ENCODE results near the gene PPP1R1C.
"Not testable (repeated sequence)": the region's sequence is repeated elsewhere in the genome, so short reads cannot be mapped to it uniquely, and the experiment has no call there.

Gene PPP1R1C

DNA sequence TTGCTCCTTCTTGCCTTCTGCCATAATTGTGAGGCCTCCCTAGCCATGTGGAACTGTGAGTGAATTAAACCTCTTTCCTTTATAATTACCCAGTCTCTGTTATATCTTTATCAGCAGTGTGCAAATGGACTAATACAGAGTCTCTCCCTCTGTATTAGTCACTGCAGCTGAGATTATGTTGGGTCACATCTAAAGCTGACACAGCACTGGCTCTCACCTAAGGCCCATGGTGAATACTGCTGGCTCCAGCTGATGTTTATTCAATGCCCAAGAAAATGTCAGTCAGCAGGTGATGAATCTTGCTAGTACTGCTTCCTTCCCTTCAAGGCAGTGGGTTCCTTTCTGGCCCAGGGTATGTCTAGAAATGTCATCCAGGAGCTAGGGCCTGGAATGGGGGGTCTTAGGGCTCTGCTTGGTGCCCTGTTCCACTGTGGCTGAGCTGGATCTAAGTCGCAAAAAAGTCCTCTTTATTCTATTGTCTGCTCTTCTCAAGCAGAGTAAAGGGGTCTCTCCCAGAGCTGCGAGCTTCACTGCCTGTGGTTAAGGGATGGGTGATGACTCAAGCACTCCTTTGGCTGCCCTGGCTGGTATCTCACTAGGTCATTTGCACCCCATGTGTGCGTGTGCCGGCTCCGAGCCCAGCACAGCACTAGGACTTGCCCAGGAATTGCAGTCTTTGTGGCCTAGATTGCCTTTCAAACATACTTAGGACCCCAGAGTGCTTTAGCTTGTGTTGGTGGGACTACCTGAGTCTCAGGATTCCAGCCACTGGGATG is 29.9 kb downstream of the PPP1R1C start:
- DNase-seq = no peak

DNA sequence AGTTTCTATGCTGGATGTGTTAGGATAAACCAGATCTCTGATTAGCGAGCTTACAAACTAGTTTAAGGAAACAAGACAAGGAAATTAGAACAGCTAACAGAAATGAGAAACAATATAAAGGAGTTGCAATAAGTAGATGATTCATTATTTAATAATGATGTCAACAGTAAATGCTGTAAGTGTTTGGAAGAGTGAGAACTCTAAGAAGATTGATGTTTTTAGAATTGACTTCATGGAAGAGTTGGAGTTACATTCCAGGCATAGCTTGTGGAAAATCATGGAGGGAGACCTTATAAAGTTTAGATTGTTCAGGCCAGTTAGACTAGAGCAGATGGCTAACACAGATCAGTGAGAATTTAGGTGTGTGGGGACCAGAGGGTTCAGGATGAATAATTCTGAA is 32.6 kb downstream of the PPP1R1C start:
- no peak for DNase-seq

DNA sequence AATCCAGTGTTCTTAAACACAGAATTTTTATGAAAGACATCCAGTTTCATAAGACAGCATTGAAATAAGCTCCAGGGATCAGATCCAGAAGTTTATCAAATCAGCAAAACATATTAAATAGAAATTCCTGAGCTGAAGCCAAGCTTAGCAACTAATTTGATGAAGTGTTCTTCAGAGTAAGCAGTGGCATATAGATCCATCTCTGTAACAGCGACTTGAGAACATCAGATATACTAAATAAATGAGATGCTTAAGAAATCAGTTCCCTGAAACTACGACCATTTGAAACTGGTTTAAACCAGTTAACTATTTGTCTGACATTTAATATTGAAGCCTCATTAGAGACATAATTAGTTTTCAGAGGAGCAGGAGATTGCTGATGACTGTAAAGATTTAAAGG is 34.1 kb downstream of the PPP1R1C start:
- no peak for DNase-seq

DNA sequence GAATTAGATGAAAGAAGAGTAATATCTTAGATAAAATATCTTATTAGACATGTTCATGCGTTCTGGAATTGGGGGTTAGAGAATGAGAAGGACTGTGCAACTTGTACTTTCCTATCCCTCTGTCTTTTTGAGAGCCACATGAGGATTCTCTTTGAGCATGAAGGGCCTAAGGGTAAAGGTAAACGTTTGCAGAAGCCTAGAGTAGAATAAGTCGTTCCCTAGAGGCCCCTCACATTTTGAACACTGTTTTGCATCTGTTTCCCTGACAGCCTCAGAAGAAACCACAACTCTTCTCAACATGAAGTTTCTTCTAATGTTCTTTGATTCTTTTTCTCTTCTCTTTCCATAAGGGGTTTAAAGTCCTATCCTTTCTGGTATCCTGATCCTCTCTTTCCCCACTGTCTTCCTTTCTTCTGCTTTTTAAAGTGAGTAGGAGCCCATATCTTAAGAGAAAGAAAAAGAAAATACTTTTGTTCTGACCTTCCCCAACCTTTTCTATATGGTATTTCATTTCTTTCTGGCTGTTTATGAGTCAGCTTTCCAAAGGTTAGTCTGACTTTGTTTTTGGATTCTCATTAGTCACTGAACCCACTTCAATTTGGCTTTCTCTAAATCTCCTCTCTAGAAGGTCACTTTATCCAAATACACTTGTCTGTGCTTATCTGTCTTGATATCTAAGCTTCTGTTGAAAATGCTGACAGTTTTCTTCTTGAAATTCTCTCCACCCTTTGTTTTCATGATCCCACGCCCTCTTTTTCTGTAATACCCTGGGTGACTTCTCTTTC is 34.8 kb downstream of the PPP1R1C start:
- DNase-seq = no peak

DNA sequence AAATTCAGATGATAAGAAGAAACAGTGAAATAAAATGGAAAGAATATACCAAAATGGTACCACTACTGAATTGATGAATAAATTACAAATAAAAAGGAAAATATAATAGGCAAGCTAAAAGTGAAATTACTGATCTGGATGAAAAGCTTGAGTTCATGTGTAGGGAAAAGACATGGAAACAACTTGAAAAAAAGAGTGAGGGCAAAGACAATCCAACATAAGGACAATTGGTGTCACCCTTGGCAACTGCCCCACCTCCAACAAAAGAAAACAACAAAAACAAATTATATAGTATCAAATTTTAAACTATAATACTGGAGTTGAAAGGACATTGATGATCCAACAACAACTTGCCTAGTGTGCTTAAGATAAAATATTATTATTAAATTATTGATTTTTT is 37.6 kb downstream of the PPP1R1C start:
- DNase-seq = no peak

DNA sequence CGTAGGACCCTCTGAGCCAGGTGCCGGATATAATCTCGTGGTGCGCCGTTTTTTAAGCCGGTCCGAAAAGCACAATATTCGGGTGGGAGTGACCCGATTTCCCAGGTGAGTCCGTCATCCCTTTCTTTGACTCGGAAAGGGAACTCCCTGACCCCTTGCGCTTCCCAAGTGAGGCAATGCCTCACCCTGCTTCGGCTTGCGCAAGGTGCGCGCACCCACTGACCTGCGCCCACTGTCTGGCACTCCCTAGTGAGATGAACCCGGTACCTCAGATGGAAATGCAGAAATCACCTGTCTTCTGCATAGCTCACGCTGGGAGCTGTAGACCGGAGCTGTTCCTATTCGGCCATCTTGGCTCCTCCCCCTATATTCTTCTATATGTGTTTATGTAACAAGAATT is 45.2 kb downstream of the PPP1R1C start:
- not testable (repeated sequence) for DNase-seq

DNA sequence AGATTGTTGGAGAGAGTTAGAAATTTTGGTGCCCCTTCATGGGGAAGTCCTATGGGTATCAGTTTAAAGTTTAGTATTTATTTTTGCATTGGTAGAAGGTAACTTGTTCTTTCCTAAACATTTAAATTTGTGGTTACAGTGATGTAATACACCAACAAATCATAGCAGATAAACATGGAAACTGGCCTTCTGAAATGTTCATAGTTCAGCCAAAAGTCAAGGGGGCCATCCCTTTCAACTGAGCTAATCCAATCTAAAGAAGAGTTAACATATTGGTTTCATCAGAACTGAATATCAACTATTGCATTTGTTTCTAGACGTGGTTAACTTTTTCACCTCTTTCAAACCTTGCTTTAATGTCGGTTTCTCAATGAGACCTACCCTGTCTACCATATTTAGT is 46.3 kb downstream of the PPP1R1C start:
- DNase-seq = no peak

DNA sequence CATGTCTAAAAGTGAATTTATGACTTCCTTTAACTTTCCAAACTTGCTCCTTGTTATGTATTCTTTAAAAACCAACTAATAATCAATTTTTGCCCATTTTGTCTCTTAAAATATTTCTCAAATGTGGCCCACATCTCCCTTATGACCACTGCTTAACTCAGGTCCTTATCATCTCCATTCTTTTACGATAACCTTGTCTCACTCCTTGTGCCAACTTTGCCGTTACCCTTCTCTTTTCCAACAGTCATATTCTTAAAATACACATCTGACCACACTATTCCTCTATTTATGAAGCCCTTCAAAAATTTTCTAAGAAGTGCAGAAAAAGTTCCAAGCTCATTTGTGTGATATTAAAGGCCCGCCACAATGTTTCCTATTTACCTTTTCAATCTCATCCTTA is 47.8 kb downstream of the PPP1R1C start:
- DNase-seq = no peak

DNA sequence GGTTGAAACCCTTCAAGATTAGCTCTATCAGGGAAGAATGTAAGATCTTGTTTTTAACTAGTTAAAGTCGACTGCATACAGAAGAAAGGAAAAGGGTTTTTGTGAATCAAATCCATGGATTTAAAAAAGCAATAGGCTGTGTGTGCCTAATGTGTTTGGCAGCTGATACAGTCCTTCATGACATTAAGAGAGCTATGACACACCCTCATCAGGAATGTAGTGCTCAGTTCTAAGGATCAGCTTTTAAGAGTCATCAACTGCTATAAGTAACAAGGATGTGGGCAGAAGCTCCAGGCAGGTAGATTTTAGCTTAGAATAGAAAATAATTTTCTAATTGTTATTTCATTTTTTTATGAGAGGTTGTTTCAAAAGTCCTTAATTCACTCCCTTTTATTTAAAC is 52.9 kb downstream of the PPP1R1C start:
- no peak for DNase-seq

DNA sequence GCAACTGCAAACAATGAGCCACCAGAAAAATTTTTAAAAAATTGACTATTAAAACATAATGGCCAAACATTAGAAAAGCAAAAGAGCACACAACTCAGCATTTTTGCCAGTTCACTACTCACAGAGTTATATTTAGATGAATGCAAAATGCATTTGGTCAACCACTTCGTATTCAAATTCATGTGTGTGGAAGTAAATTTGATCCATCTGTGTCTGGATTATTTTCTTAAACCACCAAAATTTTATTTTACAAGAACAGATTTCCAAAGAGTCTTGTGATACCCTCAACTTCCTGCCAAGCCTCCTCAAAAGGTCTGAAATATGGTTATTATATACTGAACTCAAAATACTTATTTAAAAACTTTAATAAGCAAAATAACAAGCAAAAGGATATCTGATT is 57.4 kb downstream of the PPP1R1C start:
- DNase-seq = no peak

DNA sequence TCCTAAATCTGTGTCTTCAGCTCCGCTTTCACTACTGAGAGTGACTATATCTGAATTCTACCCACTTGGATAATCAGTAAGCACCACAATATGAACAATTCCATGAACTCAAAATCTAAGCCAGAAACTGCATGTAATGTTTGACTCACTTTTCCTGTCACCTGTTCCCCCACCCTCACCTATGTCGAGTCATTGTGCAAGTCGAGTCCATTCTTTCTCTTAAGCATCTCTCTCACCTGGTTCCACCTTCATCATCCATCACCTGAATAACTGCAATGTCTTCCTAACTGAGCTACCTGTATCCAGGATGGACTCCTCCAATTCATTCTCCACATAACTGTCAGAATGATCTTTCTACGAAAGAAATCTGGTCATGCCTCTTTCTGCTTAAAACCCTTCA is 58.2 kb downstream of the PPP1R1C start:
- DNase-seq = no peak

DNA sequence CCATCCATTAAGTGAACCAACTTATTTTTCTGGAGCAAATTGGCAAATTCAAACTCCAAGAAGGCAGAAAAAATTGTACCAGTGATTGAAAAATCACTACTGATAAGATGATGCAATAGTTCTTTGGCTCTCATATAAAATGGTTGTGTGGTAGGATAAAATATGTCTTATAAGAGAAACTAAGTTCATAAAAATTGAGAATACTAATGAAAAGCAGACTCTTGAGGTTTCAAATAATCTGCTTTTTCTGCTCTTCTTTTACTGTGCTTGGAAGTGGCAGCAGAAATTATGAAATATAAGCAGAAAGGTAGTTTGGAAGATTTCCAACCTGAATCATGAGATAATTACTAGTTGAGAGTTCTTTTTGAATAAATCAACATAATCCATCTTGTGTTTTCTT is 61.9 kb downstream of the PPP1R1C start:
- no peak for DNase-seq

DNA sequence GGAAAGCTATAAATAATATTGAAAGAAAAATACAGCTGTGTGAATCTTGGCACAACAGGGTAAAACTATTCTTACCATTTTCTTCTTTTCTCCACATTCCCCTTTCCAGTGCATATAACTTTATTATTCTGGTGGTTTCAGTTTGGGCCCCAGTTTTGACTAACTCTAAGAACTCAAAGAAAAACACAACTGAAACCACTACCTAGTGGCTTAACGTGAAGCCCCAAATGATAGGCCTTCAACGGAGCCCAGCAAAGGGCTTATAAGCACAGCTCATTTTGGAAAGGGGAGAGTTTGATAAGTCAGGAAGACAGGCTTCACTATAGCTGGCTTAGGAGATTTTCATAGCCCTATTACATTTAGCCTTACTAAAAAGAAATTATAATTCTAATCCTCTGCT is 62.4 kb downstream of the PPP1R1C start:
- no peak for DNase-seq

DNA sequence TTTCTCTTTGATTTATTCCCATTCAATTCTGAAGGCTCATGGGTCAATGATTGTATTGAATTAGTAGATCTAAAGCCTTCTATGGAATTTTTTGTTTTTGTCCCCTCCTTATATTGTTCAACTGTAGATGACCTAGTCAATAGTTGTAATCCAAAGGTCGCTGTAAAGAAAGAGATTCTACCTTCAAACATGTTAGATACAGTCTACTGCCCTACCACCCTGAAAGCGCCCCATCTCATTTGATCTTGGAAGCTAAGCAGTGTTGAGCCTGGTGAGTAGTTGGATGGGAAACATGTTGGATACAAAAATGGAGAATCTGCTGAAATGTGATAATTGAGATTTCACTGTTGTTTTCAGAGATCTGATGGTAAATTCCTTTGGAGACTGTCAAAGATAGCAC is 63.0 kb downstream of the PPP1R1C start:
- no peak for DNase-seq

DNA sequence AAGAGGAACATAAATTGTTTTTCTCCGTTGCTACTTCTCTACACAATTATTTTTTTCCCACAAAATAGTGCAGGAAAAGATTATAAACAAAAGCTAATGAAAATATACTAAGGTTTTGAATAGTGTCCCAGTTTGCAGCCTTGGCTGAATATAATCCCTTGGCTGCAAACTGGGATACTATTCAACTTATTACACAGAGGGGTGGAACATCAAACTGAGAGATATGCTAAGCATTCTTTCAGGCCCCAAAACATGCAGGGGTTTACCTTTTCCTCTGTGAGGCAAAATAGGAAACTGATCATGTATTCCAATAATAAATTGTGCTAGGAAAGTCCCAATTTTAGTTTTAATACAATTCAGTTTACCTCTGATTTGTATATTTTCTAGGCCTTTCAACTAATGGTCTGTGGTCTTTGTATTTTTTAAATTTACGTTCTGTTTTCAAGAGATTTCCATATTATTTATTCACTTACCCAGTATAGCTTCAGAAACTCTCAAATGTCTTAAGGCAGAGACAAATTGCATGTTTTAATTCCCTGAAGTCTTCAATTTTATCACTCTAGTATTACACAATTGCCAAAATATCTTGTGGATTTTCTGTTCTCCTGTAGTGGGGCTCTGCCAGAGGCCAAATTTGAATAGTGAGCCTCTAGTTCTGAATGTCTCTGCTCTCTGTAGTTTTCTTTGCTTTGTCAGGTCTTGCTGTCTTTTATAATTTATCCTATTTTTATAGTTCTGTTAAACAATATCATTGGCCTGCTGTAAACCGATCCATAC is 63.9 kb downstream of the PPP1R1C start:
- no peak for DNase-seq

DNA sequence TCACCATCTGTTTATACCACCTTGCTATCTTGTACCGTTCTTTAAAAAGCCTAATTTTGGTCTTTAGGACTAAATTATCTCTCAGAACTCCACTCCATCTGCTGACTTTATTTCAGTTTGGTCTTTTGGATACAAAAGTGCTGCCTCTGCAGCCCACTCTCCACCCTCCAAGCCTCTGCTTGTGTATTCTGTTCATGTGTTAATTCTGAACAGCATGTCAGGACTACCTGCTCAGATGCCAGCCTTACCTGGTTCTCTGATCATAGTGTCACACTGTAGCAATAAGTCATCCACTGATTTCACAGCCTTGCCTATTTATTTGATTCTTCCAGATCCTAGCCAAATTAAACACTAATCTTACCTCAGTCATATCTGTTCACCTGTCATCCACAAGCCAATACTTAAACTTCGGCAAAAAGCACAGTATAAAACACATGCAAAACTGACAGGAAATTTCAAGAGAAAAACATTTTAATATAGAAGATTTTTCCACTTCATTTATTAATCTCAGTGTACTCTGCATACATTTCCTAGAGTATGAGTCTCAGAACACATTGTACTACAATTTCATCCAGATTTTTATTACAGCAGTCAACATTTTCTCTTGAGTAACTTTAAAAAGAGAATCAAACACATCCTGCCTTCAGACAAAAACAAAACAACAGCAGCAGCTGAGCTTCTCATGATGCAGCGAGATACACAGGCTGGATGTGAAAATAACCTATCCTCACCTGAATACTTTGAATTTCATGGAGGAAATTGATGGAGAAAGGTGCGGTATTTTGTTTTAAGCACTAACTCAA is 64.9 kb downstream of the PPP1R1C start:
- DNase-seq = no peak

DNA sequence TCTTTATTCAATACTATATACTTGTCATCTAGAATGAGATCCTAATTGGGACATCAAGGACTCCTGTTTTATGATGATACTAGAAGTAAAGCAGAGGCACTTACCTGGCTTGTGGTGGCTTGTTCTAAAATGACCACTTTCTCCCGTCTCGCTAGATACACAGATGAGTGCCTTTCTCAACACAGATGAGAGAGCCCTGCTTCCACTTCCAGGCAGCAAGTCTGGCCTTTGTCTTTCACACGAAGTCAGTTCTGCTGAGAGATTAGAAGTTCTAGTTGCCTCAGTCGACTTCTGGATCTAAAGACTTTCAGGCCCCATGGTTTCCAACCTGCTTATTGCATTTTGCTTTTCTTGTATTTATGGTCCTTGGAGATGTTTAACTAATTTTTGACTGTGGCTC is 70.3 kb downstream of the PPP1R1C start:
- no peak for DNase-seq

DNA sequence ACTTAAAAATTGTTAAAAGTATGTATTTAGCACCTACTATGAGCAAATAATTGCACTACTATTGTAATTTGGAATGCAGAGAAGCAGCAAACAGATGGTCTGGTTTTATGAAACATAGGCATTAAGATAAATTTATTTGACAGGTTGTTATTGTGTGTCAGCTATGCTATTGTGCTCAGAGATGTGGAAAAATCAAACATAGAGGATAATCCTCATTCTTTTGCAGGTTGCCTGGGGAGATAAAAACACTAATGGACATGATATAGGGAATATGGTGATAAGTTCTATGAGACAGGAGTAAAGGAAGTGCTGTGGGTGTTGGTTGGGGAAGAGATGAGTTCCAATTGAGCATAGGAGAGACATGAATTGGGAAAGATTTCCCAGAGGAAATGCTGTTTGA is 71.3 kb downstream of the PPP1R1C start:
- DNase-seq = no peak

DNA sequence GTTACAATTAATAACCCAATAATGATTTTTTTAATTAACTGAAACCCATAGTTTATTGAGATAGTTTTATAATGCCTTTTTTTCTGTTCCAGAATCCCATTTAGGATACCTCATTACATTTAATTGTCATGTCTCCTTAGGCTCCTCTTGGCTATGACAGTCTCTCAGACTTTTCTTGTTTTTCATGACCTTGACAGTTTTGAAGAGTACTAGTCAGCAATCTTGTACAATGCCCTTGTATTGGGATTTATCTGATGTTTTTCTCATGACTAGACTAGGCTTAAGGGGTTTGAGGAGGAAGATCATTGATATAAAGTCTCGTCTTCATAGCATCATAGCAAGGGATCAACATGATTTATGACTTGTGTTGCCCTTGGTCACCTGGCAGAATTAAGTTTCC is 72.4 kb downstream of the PPP1R1C start:
- DNase-seq = no peak

DNA sequence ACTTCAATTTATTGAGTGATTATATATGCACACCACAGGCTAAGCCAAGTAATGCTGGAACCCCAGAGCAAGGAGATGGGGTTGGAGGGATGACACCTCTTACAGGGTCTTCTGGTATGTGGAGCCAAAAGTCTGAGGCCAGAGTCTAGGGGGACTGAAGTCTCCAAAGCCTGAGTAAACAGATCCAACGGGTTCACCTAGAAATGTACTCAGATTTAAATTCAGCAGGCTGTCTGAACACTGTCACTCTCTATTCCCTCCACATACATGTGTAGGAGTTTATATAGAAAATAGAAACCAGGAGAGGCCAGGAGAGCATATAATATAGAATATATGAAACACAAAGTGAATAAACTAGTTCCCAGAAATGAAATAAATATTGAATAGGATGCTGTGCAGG is 76.1 kb downstream of the PPP1R1C start:
- no peak for DNase-seq

DNA sequence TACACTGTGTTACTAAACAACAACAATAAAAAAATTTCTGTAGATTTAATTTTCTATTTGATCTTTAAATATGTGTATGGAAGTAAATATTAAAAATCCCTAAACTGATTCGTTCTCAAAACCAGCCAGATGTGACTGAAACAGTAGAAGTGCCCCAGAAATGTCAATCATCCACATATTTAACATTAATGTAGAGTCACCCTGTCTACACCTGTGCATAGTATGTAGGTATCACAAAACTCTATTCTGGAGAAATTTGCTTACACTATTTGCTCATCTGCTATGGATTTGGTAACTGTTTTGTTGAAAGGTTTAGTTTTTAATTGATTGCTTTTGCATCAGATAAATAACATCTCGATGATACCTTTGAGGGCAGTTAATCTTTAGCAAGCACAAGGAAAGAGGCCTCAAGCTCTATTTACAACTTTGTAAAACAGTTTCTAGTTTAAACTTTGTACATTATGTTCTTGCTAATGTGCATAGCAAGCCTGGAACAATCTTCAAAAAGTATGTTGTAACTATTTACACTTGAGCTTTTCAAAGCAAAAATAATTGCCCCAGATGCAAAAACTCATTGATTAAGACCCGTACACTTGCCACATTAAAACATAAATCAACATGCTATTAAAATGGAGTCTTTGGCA is 76.8 kb downstream of the PPP1R1C start:
- DNase-seq = no peak

DNA sequence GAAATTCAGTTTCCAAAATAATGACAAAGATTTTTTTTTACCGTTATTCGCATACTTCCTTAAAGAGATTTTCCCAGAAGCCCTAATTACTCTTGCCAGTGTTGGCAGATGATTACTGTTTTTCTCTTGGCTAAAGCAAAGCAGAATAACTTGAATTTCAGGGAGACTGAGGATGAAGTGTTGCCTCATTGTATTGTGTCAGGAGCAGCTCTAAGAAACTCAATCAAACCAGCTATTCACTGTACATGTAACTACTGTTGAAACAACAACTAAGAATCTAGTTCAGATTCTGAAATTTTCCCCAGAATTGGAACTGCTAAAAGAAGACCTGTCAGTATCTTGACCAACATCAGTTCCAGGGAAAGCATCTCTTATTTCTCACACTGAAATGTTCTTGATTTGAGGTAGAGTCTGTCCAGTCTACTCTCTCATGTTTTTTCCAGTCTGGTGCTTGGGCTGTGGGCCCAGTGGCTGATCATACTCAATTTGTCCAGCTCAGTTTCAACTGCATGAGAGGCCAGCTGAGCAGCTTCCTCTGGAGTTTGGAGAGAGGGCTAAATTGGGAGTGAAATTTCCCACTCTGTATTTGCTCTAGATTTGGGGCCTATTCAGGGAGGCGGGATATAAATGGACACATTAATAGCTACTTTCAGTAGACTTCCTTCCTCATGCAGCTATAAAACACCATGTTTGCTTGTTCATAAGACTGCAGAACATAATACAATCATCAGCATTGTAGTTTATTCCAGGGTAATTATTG is 78.5 kb downstream of the PPP1R1C start:
- no peak for DNase-seq

All from activated CD4-positive, alpha-beta T cell treated with anti-CD3 and anti-CD28 coated beads for 1 hour (primary cell).